Body of pancreas (tissue), 4 donors: ENCODE data around the gene MYO7B. TPM values are rescaled to one million over a fixed set of nuclear protein-coding genes. Genes with fewer than 3 reads are reported as not detected.

ENCODE experiments used
- ATAC-seq: fragments of 150-250 bp; one replicate; pipeline ENCODE4 v1.9.1; 2016
- DNase-seq, 4 donors: peaks; one replicate each; pipeline ENCODE4 v3.0.0-alpha.2; 2019
- H3K27ac ChIP-seq, 4 donors: fragments of 200-600 bp; sonication (generic); 1 replicate in 3 of 4; 2 replicates in 1 of 4; pipeline versions ENCODE4 v1.5.1 to v1.6.1; 2016 to 2019; ENCODE audit warnings: mild to moderate bottlenecking in 1 of 4, mixed read lengths in 1 of 4, moderate library complexity in 1 of 4
- H3K27me3 ChIP-seq, 2 donors: fragments of 200-600 bp; sonication (generic); one replicate each; pipeline ENCODE4 v1.6.0; 2016; ENCODE audit warnings: mild to moderate bottlenecking in 1 of 2
- H3K36me3 ChIP-seq, 2 donors: fragments of 200-600 bp; sonication (generic); replicated peaks in 1 of 2; 2 replicates each; pipeline ENCODE4 v1.5.1; 2016; ENCODE audit warnings: low read depth in 2 of 2; ENCODE audit not compliant: insufficient read depth in 1 of 2
- H3K4me1 ChIP-seq: fragments of 200-600 bp; sonication (generic); one replicate; pipeline ENCODE4 v1.6.0; 2016
- H3K4me3 ChIP-seq, 2 donors: fragments of 200-600 bp; sonication (generic); 1 replicate in 1 of 2; 2 replicates in 1 of 2; pipeline ENCODE4 v1.5.1; 2016 to 2019
- H3K9me3 ChIP-seq, 3 donors: fragments of 200-600 bp; sonication (generic); 1 replicate in 2 of 3; 2 replicates in 1 of 3; pipeline ENCODE4 v1.5.1; 2016
- CTCF ChIP-seq, 7 experiments: fragments of 450-650 bp in 4 of 7; fragments of 200-600 bp in 3 of 7; sonication (generic) in 3 of 7; IDR thresholded peaks; one replicate each; pipeline ENCODE4 v1.5.1; 2016 to 2019; ENCODE audit warnings: antibody characterized with exemption in 7 of 7
- POLR2A ChIP-seq, 3 donors: fragments of 450-650 bp; IDR thresholded peaks; one replicate each; pipeline ENCODE4 v1.6.1; 2016; ENCODE audit warnings: antibody characterized with exemption in 3 of 3, mild to moderate bottlenecking in 2 of 3
- WGBS, 2 donors: methylation state at CpG; one replicate each; pipeline ENCODE4 v1.1.5; 2017; 5-methylcytosine and 5-hydroxymethylcytosine counted together
- intact Hi-C: fragments of 100-400 bp; cut with DNase I; formaldehyde crosslinking; loops from one replicate; pipeline ENCODE4 v1.15.1; 2023
- total RNA-seq, 2 donors: library from RNA; depleted of rRNA; stranded (reverse); fragments of >200 nt; gene quantifications; one replicate each; pipeline ENCODE4 v1.1.0, GENCODE V29; 2016

MYO7B gene
- total RNA-seq, 2 donors from 2014 or later: 0.33 to 1.8 TPM

GRCh38 chr2:127664895-127665225 is 129.4 kb downstream of the MYO7B start:
- WGBS, 2 donors: 85 to 100% methylated on average over 4 to 6 of the region's 6 CpGs
- peaks cover 0 to 12% of the 10 kb centered on the region in 2 donors for H3K27me3 ChIP-seq
- H3K27ac ChIP-seq: peak overlapping the region in 2 of 4 donors; percentile 26 to 30
- H3K4me3 ChIP-seq: no peak overlapping the region
- DNase-seq (no peak), ATAC-seq (no peak)
- peaks cover 4% of the 10 kb centered on the region for H3K4me1 ChIP-seq
- intact Hi-C loops: no loop called here
- no peaks in the 10 kb centered on the region for H3K9me3 ChIP-seq
- TF ChIP-seq CTCF (IDR thresholded peaks at IDR 0.05) (no peak), POLR2A (IDR thresholded peaks at IDR 0.05) (no peak)
- H3K36me3 ChIP-seq: no peaks in the 10 kb centered on the region

- Histone ChIP-seq H3K9me3 (no peaks in the 10 kb centered on the region), H3K4me3 (no peak overlapping the region), H3K27me3 (peaks cover 0 to 12% of the 10 kb centered on the region in 2 donors), H3K27ac (peak overlapping the region in 1 of 4 donors; percentile 26), H3K4me1 (peaks cover 4% of the 10 kb centered on the region), H3K36me3 (no peaks in the 10 kb centered on the region)
- WGBS, 2 donors: 84 to 92% methylated on average over 8 of the region's 8 CpGs
- DNase-seq: no peak
- TF ChIP-seq POLR2A (IDR thresholded peaks at IDR 0.05): no peak
- no peak for TF ChIP-seq CTCF (IDR thresholded peaks at IDR 0.05)
- no peak for ATAC-seq
- intact Hi-C loops: no loop called here
Observed at GRCh38 chr2:127665267-127665893, 129.9 kb downstream of the MYO7B start.

GRCh38 chr2:127669056-127669455 is 133.6 kb downstream of the MYO7B start:
- no peak overlapping the region for H3K4me3 ChIP-seq
- ATAC-seq (no peak), DNase-seq (no peak)
- no peaks in the 10 kb centered on the region for H3K9me3 ChIP-seq
- WGBS, 2 donors: 75 to 78% methylated on average over 7 of the region's 7 CpGs
- H3K27ac ChIP-seq: no peak overlapping the region
- peaks cover 0 to 6% of the 10 kb centered on the region in 2 donors for H3K27me3 ChIP-seq
- peaks cover 4% of the 10 kb centered on the region for H3K4me1 ChIP-seq
- H3K36me3 ChIP-seq: no peaks in the 10 kb centered on the region
- TF ChIP-seq POLR2A (IDR thresholded peaks at IDR 0.05) (no peak), CTCF (IDR thresholded peaks at IDR 0.05) (no peak)
- intact Hi-C loops: no loop called here

- 68% methylated on average over 9 to 10 of the region's 10 CpGs for WGBS, 2 donors
- Histone ChIP-seq H3K27ac (no peak overlapping the region), H3K4me1 (peaks cover 5% of the 10 kb centered on the region), H3K4me3 (no peak overlapping the region), H3K27me3 (no peaks in the 10 kb centered on the region), H3K36me3 (no peaks in the 10 kb centered on the region), H3K9me3 (no peaks in the 10 kb centered on the region)
- ATAC-seq (no peak), DNase-seq (no peak)
- intact Hi-C loops: no loop called here
- TF ChIP-seq POLR2A (IDR thresholded peaks at IDR 0.05) (no peak), CTCF (IDR thresholded peaks at IDR 0.05) (no peak)
Observed at GRCh38 chr2:127670055-127670956, 134.8 kb downstream of the MYO7B start.
